Measurements from ENCODE around the gene NPHP4.

DNA sequence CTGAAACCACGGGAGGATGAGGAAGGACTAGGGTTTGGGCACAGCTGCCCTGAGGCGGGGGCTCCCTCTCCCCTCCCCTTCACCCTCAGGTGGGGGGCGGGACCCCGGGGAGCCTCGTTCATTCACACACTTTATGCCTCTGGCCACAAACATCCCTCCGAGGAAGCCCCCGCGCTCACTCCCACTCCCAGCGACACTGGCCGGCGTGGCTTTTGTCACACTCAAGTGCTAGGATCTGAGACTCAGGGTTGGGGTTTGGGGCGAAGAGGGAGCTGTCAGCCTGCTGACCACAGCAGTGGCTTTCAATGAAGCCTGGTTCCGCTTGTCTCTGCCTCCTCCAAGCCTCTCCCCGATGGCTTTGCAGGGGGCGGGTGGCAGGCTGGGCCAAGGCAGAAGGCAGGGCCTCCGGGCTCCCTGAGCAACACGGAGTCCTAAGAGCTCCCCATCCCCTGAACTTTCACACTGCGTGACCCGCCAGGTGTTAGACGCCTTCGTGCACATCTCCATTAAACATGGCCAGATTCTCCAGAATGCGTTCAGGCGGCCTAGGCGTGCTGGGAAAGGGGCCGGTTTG is 178.1 kb downstream of the NPHP4 start:
- TF ChIP-seq, protein P1, sequence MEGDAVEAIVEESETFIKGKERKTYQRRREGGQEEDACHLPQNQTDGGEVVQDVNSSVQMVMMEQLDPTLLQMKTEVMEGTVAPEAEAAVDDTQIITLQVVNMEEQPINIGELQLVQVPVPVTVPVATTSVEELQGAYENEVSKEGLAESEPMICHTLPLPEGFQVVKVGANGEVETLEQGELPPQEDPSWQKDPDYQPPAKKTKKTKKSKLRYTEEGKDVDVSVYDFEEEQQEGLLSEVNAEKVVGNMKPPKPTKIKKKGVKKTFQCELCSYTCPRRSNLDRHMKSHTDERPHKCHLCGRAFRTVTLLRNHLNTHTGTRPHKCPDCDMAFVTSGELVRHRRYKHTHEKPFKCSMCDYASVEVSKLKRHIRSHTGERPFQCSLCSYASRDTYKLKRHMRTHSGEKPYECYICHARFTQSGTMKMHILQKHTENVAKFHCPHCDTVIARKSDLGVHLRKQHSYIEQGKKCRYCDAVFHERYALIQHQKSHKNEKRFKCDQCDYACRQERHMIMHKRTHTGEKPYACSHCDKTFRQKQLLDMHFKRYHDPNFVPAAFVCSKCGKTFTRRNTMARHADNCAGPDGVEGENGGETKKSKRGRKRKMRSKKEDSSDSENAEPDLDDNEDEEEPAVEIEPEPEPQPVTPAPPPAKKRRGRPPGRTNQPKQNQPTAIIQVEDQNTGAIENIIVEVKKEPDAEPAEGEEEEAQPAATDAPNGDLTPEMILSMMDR (IDR thresholded peaks at IDR 0.05 in 4 of 5, conservative IDR thresholded peaks at IDR 0.05 in 1 of 5): no peak
- no peak for TF ChIP-seq POLR2A (IDR thresholded peaks at IDR 0.05)
